Peyer's patch (tissue), 4 donors: ENCODE measurements around the gene IPO11. TPM values are rescaled to one million over a fixed set of nuclear protein-coding genes. Genes with fewer than 3 reads are reported as not detected.

Experiments
- DNase-seq, 3 donors: peaks; one replicate each; pipeline ENCODE4 v3.0.0-alpha.2; 2017 to 2019
- H3K27ac ChIP-seq, 4 donors: fragments of 200-600 bp; sonication (generic); one replicate each; pipeline ENCODE4 v1.5.1; 2016 to 2019
- H3K27me3 ChIP-seq, 2 donors: fragments of 200-600 bp; sonication (generic); one replicate each; pipeline ENCODE4 v1.5.1; 2019
- H3K36me3 ChIP-seq, 3 donors: fragments of 200-600 bp; sonication (generic); one replicate each; pipeline ENCODE4 v1.5.1; 2016 to 2019
- H3K4me1 ChIP-seq, 4 donors: fragments of 200-600 bp; sonication (generic); one replicate each; pipeline ENCODE4 v1.5.1; 2016 to 2019
- H3K4me3 ChIP-seq, 4 donors: fragments of 200-600 bp; sonication (generic); 1 replicate in 3 of 4; 2 replicates in 1 of 4; pipeline ENCODE4 v1.5.1; 2016 to 2019; ENCODE audit warnings: mild to moderate bottlenecking in 1 of 4
- H3K9me3 ChIP-seq, 4 donors: fragments of 200-600 bp; sonication (generic); one replicate each; pipeline ENCODE4 v1.5.1; 2016 to 2019; ENCODE audit warnings: mild to moderate bottlenecking in 1 of 4
- POLR2A ChIP-seq, 2 donors: fragments of 450-650 bp; IDR thresholded peaks; one replicate each; pipeline ENCODE4 v1.5.1; 2017; ENCODE audit warnings: antibody characterized with exemption in 2 of 2, mild to moderate bottlenecking in 2 of 2, moderate library complexity in 2 of 2
- total RNA-seq, 4 donors: library from RNA; depleted of rRNA; stranded (reverse); fragments of >200 nt; gene quantifications; one replicate each; pipeline ENCODE4 v1.1.0, GENCODE V29; 2016
- TF ChIP-seq, protein P1 (sequence below), 6 experiments: fragments of 450-650 bp in 4 of 6; fragments of 200-600 bp in 2 of 6; sonication (generic) in 1 of 6; IDR thresholded peaks; one replicate each; pipeline ENCODE4 v1.5.1; 2017 to 2019; ENCODE audit warnings: antibody characterized with exemption in 6 of 6, mild to moderate bottlenecking in 3 of 6, moderate library complexity in 1 of 6

IPO11 gene
- total RNA-seq, 4 donors from 2014 or later, result 5.6 to 27.2 (median 13.1) TPM

DNA sequence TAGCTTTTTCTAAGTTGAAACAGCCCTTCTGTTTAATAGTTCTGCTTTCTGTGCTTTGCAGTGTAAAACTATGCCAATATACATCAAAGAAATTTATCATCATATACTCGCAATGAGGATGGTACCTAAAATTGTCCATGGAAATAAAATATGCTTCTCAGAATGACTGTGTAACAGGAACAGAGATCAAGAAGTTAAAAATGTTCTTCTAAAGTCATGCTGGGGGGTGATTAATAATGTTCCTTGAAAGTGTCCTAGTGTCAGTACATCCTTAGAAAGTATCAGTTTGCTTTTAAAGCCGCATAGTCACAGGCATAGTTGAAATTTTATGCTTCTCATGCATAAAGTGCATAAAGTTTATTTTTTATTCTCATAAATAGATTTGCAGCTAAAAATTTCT lies 162.0 kb downstream of the IPO11 start:
- TF ChIP-seq POLR2A (IDR thresholded peaks at IDR 0.05), result no peak
- TF ChIP-seq, protein P1, sequence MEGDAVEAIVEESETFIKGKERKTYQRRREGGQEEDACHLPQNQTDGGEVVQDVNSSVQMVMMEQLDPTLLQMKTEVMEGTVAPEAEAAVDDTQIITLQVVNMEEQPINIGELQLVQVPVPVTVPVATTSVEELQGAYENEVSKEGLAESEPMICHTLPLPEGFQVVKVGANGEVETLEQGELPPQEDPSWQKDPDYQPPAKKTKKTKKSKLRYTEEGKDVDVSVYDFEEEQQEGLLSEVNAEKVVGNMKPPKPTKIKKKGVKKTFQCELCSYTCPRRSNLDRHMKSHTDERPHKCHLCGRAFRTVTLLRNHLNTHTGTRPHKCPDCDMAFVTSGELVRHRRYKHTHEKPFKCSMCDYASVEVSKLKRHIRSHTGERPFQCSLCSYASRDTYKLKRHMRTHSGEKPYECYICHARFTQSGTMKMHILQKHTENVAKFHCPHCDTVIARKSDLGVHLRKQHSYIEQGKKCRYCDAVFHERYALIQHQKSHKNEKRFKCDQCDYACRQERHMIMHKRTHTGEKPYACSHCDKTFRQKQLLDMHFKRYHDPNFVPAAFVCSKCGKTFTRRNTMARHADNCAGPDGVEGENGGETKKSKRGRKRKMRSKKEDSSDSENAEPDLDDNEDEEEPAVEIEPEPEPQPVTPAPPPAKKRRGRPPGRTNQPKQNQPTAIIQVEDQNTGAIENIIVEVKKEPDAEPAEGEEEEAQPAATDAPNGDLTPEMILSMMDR (IDR thresholded peaks at IDR 0.05), result no peak
- H3K27me3 ChIP-seq, result no peaks in the 10 kb centered on the region
- H3K27ac ChIP-seq, result no peak overlapping the region
- H3K4me1 ChIP-seq, result no peaks in the 10 kb centered on the region
- no peaks in the 10 kb centered on the region for H3K36me3 ChIP-seq
- H3K9me3 ChIP-seq, result no peaks in the 10 kb centered on the region
- DNase-seq, result no peak
- H3K4me3 ChIP-seq, result no peak overlapping the region

DNA sequence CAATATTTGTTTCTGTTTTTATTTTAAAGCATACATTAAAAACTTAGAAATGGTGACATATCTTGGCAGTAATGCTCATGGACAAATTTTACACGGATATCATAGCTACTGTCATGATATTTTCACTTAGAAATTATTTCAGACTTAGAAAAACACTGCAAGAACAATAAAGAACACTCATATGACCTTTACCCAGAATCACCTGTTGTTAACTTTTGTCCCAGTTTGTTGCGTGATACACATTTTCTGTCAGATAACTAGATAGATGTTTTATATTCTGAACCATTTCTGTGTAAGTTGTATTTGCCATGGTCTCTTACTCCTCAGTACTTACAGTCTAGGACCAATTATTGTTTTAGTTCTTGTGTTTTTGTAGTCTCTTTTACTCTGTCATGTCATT lies 162.5 kb downstream of the IPO11 start:
- no peak for DNase-seq
- Histone ChIP-seq H3K27ac (no peak overlapping the region), H3K36me3 (no peaks in the 10 kb centered on the region), H3K4me1 (no peaks in the 10 kb centered on the region), H3K9me3 (no peaks in the 10 kb centered on the region), H3K4me3 (no peak overlapping the region), H3K27me3 (no peaks in the 10 kb centered on the region)
- TF ChIP-seq, protein P1 (IDR thresholded peaks at IDR 0.05), result no peak
- no peak for TF ChIP-seq POLR2A (IDR thresholded peaks at IDR 0.05)

DNA sequence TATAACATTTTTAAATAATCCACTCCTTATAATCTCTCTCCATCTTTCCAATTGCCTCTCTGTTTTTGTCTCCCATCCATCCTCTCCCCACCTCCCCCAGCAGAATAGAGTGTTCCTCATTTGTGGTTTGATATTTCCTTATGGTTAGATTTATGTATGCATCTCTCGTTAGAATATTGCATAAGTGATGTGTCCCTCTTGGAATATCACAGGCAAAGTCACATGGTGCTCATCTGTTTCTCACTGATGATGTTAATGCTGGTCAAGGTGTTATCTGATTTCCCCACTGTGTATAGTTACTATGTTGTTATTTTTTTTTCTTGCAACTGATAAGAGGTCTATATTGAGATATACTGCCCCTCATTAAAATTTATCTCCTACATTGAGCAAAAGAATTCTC lies 162.9 kb downstream of the IPO11 start:
- Histone ChIP-seq H3K36me3 (no peaks in the 10 kb centered on the region), H3K4me3 (no peak overlapping the region), H3K27me3 (no peaks in the 10 kb centered on the region), H3K27ac (no peak overlapping the region), H3K4me1 (no peaks in the 10 kb centered on the region), H3K9me3 (no peaks in the 10 kb centered on the region)
- no peak for TF ChIP-seq POLR2A (IDR thresholded peaks at IDR 0.05)
- TF ChIP-seq, protein P1 (IDR thresholded peaks at IDR 0.05), result no peak
- no peak for DNase-seq

DNA sequence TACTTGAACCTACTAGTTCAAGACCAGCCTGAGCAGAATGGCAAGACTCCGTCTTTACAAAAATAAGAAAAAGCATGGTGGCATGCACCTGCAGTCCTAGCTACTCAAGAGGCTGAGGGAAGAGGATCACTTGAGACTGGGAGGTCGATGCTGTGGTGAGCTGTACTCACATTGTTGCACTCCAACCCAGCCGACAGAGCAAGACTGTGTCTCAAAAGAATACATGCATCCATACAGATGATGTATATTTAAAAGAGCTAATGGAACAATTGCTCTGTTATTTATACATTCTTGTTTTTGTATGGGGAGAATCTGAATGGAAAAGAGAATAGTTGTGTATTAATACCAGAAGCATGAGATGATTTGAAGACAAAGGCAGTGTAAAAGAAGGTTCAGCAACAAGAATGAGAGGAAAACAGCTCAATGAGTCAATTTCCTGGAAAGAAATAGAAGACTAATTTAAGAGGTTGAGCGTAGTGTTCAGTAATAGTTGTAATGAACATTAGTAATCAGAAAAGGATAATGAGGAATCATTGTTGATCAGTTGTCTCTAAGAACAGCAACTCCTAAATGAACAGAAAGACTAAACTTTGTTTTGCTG lies 164.1 kb downstream of the IPO11 start:
- Histone ChIP-seq H3K27me3 (no peaks in the 10 kb centered on the region), H3K27ac (no peak overlapping the region), H3K9me3 (no peaks in the 10 kb centered on the region), H3K36me3 (peaks cover 0 to 3% (median 0%) of the 10 kb centered on the region in 3 donors), H3K4me3 (no peak overlapping the region), H3K4me1 (no peaks in the 10 kb centered on the region)
- DNase-seq, result no peak
- no peak for TF ChIP-seq POLR2A (IDR thresholded peaks at IDR 0.05)
- TF ChIP-seq, protein P1 (IDR thresholded peaks at IDR 0.05), result no peak

DNA sequence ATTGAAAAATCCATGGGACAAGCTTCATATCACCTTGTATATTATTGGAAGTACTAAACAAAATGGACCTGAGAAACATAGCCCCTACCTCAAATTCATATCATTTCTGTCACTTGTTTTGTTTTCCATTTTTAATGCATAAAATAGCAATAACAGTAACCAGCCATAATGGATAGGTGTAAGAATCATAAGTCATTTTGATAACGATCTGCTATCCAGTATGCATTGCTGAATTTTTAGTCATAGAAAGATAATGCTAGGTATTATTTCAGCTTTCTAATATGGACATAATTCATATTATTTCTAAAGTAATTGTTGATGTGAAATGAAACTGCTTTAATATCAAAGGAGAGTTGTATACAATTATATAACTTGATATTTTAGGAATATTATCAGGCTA lies 164.9 kb downstream of the IPO11 start:
- no peak overlapping the region for H3K27ac ChIP-seq
- TF ChIP-seq, protein P1 (IDR thresholded peaks at IDR 0.05), result no peak
- no peak for TF ChIP-seq POLR2A (IDR thresholded peaks at IDR 0.05)
- DNase-seq, result no peak
- H3K4me3 ChIP-seq, result no peak overlapping the region
- H3K9me3 ChIP-seq, result no peaks in the 10 kb centered on the region
- peaks cover 0 to 3% (median 0%) of the 10 kb centered on the region in 3 donors for H3K36me3 ChIP-seq
- no peaks in the 10 kb centered on the region for H3K27me3 ChIP-seq
- no peaks in the 10 kb centered on the region for H3K4me1 ChIP-seq

DNA sequence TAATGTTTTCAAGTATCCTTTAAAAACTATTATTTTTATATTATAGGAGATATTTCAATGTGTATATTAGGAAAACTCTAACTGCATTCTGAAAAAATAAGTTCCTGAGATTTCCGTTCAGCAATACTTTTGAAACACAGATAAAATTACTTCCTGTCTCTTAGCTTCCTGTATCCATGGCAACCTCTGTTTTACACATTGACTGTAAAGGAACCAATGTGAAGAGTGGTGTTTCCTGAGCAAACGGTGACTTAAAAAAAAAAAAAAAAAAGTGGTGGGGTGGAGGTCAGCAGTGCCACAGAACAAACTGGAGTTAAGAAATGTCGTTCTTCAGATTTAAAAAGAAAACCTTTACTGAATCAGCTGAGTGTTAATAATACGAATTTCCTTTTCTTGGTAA lies 166.0 kb downstream of the IPO11 start, which contains the start of gene LRRC70:
Gene LRRC70, plus strand, starts transcription at position 280 of the 400 bp plus-strand sequence. CDS start 620 bp downstream, outside the sequence.
- no peak within 1 kb of the TSS for H3K27ac ChIP-seq
- H3K36me3 ChIP-seq, result peaks cover 0 to 3% (median 0%) of the 10 kb centered on the region in 3 donors
- H3K27me3 ChIP-seq, result no peaks in the 10 kb centered on the region
- H3K4me3 ChIP-seq, result no peak within 1 kb of the TSS
- no peaks in the 10 kb centered on the region for H3K4me1 ChIP-seq
- no peak for DNase-seq
- TF ChIP-seq POLR2A (IDR thresholded peaks at IDR 0.05), result no peak
- TF ChIP-seq, protein P1 (IDR thresholded peaks at IDR 0.05), result no peak
- H3K9me3 ChIP-seq, result no peaks in the 10 kb centered on the region
